ENCODE measurements around the gene MYH8.
A peak's percentile ranks its signal among the peaks of the same experiment; 100 is the strongest.

The MYH8 gene

GRCh38 chr17:10421900-10422542 lies at the start of gene MYH8:
TSS of gene MYH8 (minus strand) at chr17:10421950. CDS start at chr17:10420227, 1,723 bp downstream.
- DNase-seq, result no peak

- DNase-seq, result no peak
These were observed 47.7 kb upstream of the MYH8 start, which contains the start of gene MYH4 for GRCh38 chr17:10469459-10469858. TSS of gene MYH4 (minus strand) at chr17:10469559. CDS start at chr17:10466745, 2,814 bp downstream.

- no peak for DNase-seq
These were observed 41.7 kb upstream of the MYH8 start for GRCh38 chr17:10463402-10463801.

- no peak for DNase-seq
These were observed 38.3 kb upstream of the MYH8 start for GRCh38 chr17:10460062-10460461.

GRCh38 chr17:10458701-10459100 lies 37.0 kb upstream of the MYH8 start:
- no peak for DNase-seq

GRCh38 chr17:10457952-10458351 lies 36.2 kb upstream of the MYH8 start:
- no peak for DNase-seq

GRCh38 chr17:10447026-10447931 lies 25.5 kb upstream of the MYH8 start:
- DNase-seq, result no peak

- no peak for DNase-seq
These were observed 18.1 kb upstream of the MYH8 start for GRCh38 chr17:10439816-10440215.

GRCh38 chr17:10435096-10435495 lies 13.3 kb upstream of the MYH8 start:
- no peak for DNase-seq

- no peak for DNase-seq
These were observed 7.8 kb upstream of the MYH8 start for GRCh38 chr17:10429421-10430045.

- DNase-seq, result no peak
These were observed 7.0 kb upstream of the MYH8 start for GRCh38 chr17:10428781-10429180.

- no peak for DNase-seq
These were observed 539 bp downstream of the MYH8 start for GRCh38 chr17:10421211-10421610.

- no peak for DNase-seq
These were observed 939 bp downstream of the MYH8 start for GRCh38 chr17:10420811-10421210.

- no peak for DNase-seq
These were observed 4.3 kb downstream of the MYH8 start for GRCh38 chr17:10417431-10417830.

- DNase-seq, result no peak
These were observed 6.6 kb downstream of the MYH8 start for GRCh38 chr17:10415161-10415560.

- DNase-seq, result no peak
These were observed 18.2 kb downstream of the MYH8 start for GRCh38 chr17:10403589-10403988.

- no peak for DNase-seq
These were observed 23.4 kb downstream of the MYH8 start for GRCh38 chr17:10398352-10398751.

GRCh38 chr17:10396524-10397163 lies 25.1 kb downstream of the MYH8 start:
- DNase-seq, result no peak

GRCh38 chr17:10394201-10394887 lies 27.4 kb downstream of the MYH8 start:
- DNase-seq, result peak; percentile 21

GRCh38 chr17:10392880-10393279 lies 28.9 kb downstream of the MYH8 start:
- DNase-seq, result no peak

- DNase-seq, result no peak
These were observed 35.9 kb downstream of the MYH8 start for GRCh38 chr17:10385871-10386270.

GRCh38 chr17:10384175-10384574 lies 37.6 kb downstream of the MYH8 start:
- no peak for DNase-seq

All from activated CD4-positive, alpha-beta T cell treated with anti-CD3 and anti-CD28 coated beads, Interleukin-2, Interleukin-6, amounts not matched to agents 100 ng/mL and 50 ng/mL, durations not matched to agents 16 hours and 8 hours (primary cell).